PFSK-1 (cell line): ENCODE measurements around the gene TOMM34.

ENCODE experiments used
- POLR2AphosphoS5 ChIP-seq: IDR thresholded peaks from 2 replicates; pipeline ENCODE4 v1.6.1; 2012; ENCODE audit warnings: low read depth, mild to moderate bottlenecking, control low read depth, low read length, moderate library complexity
- SIN3A ChIP-seq: IDR thresholded peaks from 2 replicates; pipeline ENCODE4 v1.6.1; 2012; ENCODE audit warnings: mild to moderate bottlenecking, low read length, moderate library complexity, borderline replicate concordance; ENCODE audit not compliant: insufficient read depth
- TAF1 ChIP-seq: IDR thresholded peaks from 2 replicates; pipeline ENCODE4 v1.6.1; 2012; ENCODE audit warnings: low read length, control low read depth, borderline replicate concordance; ENCODE audit not compliant: insufficient read depth

GRCh38 chr20:44988631-44989171, 28.5 kb upstream of the TOMM34 start:
- TF ChIP-seq POLR2AphosphoS5 (no peak), SIN3A (no peak), TAF1 (no peak)
